Loucy (cell line): Measurements from ENCODE around the gene GTPBP1.

Experiments used
- H2AFZ ChIP-seq: fragments of 200-600 bp; sonication (generic); 2 replicates; pipeline ENCODE4 v1.6.0; 2016; ENCODE audit warnings: antibody characterized with exemption, mild to moderate bottlenecking, low read length, moderate library complexity
- H3F3A ChIP-seq: fragments of 200-600 bp; 2 replicates; pipeline ENCODE4 v1.6.0; 2016; ENCODE audit warnings: antibody characterized with exemption, low read depth, mild to moderate bottlenecking
- H3K27me3 ChIP-seq: fragments of 200-600 bp; sonication (generic); 2 replicates; pipeline ENCODE4 v1.6.1; 2014; ENCODE audit warnings: low read length, mild to moderate bottlenecking; ENCODE audit not compliant: insufficient read depth, poor library complexity, severe bottlenecking
- H3K36me3 ChIP-seq: fragments of 200-600 bp; sonication (generic); 2 replicates; pipeline ENCODE4 v1.6.1; 2016; ENCODE audit warnings: low read length; ENCODE audit not compliant: insufficient read depth
- H3K4me1 ChIP-seq: fragments of 200-600 bp; sonication (generic); 2 replicates; pipeline ENCODE4 v1.5.1; 2014; ENCODE audit warnings: low read length, mild to moderate bottlenecking; ENCODE audit not compliant: insufficient read depth, poor library complexity, severe bottlenecking
- H3K4me2 ChIP-seq: fragments of 200-600 bp; sonication (generic); 2 replicates; pipeline ENCODE4 v1.6.0; 2014; ENCODE audit warnings: antibody characterized with exemption, low read length, low read depth, mild to moderate bottlenecking; ENCODE audit not compliant: poor library complexity, severe bottlenecking
- H3K4me3 ChIP-seq: fragments of 200-600 bp; sonication (generic); 2 replicates; pipeline ENCODE4 v1.5.1; 2014; ENCODE audit warnings: low read length, mild to moderate bottlenecking, mixed read lengths; ENCODE audit not compliant: poor library complexity, severe bottlenecking
- H3K79me2 ChIP-seq: fragments of 200-600 bp; sonication (generic); 2 replicates; pipeline ENCODE4 v1.6.1; 2014; ENCODE audit warnings: low read length; ENCODE audit not compliant: insufficient read depth
- H3K9ac ChIP-seq: fragments of 200-600 bp; sonication (generic); 2 replicates; pipeline ENCODE4 v1.6.0; 2014; ENCODE audit warnings: mild to moderate bottlenecking, low read depth, low read length, moderate library complexity; ENCODE audit not compliant: poor library complexity, severe bottlenecking
- H3K9me2 ChIP-seq: fragments of 200-600 bp; sonication (generic); replicated peaks from 2 replicates; pipeline ENCODE4 v1.6.1; 2016; ENCODE audit warnings: low read depth, low read length, mixed read lengths
- H3K9me3 ChIP-seq: fragments of 200-600 bp; sonication (generic); 2 replicates; pipeline ENCODE4 v1.6.1; 2014; ENCODE audit warnings: mild to moderate bottlenecking, antibody characterized with exemption, low read length, low read depth; ENCODE audit not compliant: insufficient read depth
- H4K20me1 ChIP-seq: fragments of 200-600 bp; sonication (generic); 2 replicates; pipeline ENCODE4 v1.6.0; 2014; ENCODE audit warnings: antibody characterized with exemption, low read length, mild to moderate bottlenecking; ENCODE audit not compliant: insufficient read depth, poor library complexity, severe bottlenecking
- EZH2phosphoT487 ChIP-seq: fragments of 200-600 bp; IDR thresholded peaks from 2 replicates; pipeline ENCODE4 v1.6.1; 2018; ENCODE audit warnings: antibody characterized with exemption, mild to moderate bottlenecking, moderate library complexity, borderline replicate concordance
- TF ChIP-seq, protein P1 (sequence below): fragments of 200-600 bp; sonication (generic); conservative IDR thresholded peaks from 2 replicates; pipeline ENCODE4 v1.5.1; 2014; ENCODE audit warnings: mild to moderate bottlenecking, antibody characterized with exemption, low read length

The GTPBP1 gene

GRCh38 chr22:38684895-38685294 is 20.8 kb upstream of the GTPBP1 start:
- Histone ChIP-seq H3K4me1 (peaks cover 10% of the 10 kb centered on the region), H3K9me3 (no peaks in the 10 kb centered on the region), H3K4me3 (no peak overlapping the region), H4K20me1 (peaks cover 7% of the 10 kb centered on the region), H3K9ac (no peak overlapping the region), H3K4me2 (no peak overlapping the region), H3K9me2 (no peaks in the 10 kb centered on the region), H2AFZ (no peak overlapping the region), H3K36me3 (peaks cover 53% of the 10 kb centered on the region; the same call in 1 of the 2 replicates), H3K27me3 (no peaks in the 10 kb centered on the region), H3K79me2 (peaks cover 22% of the 10 kb centered on the region), H3F3A (no peaks in the 10 kb centered on the region)
- TF ChIP-seq, protein P1, sequence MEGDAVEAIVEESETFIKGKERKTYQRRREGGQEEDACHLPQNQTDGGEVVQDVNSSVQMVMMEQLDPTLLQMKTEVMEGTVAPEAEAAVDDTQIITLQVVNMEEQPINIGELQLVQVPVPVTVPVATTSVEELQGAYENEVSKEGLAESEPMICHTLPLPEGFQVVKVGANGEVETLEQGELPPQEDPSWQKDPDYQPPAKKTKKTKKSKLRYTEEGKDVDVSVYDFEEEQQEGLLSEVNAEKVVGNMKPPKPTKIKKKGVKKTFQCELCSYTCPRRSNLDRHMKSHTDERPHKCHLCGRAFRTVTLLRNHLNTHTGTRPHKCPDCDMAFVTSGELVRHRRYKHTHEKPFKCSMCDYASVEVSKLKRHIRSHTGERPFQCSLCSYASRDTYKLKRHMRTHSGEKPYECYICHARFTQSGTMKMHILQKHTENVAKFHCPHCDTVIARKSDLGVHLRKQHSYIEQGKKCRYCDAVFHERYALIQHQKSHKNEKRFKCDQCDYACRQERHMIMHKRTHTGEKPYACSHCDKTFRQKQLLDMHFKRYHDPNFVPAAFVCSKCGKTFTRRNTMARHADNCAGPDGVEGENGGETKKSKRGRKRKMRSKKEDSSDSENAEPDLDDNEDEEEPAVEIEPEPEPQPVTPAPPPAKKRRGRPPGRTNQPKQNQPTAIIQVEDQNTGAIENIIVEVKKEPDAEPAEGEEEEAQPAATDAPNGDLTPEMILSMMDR: no peak
- no peak for TF ChIP-seq EZH2phosphoT487

DNA sequence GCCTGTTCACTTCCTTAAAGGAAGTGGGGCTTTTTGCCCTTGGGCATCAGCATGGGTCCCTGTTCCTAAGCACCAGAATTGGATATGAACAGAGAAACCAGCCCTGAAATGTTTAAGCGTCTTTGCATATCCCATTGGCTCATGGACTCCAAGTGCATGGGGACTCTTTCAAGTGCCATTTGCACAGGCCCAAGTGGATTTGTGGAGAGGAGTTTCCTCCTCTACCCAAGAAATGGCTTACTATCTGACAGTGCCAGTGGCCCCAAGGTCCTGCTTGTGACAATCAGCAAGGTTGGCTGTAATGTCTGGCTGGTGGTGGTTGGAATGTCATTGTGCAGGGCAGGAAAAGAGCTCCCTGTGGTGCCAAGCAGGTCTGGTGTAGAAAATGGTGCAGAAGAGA is 20.0 kb upstream of the GTPBP1 start:
- Histone ChIP-seq H3F3A (no peaks in the 10 kb centered on the region), H3K9me3 (no peaks in the 10 kb centered on the region), H3K4me2 (no peak overlapping the region), H3K79me2 (peaks cover 25% of the 10 kb centered on the region), H3K9ac (no peak overlapping the region), H4K20me1 (peaks cover 7% of the 10 kb centered on the region), H3K27me3 (no peaks in the 10 kb centered on the region), H3K4me1 (peaks cover 10% of the 10 kb centered on the region), H3K36me3 (peaks cover 53% of the 10 kb centered on the region; the same call in 1 of the 2 replicates), H3K4me3 (no peak overlapping the region), H2AFZ (no peak overlapping the region), H3K9me2 (no peaks in the 10 kb centered on the region)
- TF ChIP-seq, protein P1: no peak

DNA sequence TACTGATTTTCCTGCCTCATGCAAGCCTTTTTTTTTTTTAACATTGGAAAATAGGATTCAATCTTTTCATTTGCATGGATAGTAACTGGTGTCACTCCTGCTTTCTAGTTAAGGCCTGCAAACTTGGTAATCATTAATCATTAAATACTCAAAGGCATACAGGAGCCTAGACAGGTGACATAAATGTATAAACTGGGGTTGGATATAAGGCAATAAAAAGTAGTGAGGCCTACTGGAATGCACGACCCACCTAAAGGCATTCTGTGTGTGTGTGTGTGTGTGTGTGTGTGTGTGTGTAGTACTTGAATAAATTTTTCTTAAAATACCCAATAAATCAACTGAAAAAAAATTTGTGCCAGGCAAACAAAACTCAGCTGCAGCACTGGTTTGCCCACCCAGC is 16.1 kb upstream of the GTPBP1 start:
- Histone ChIP-seq H4K20me1 (peaks cover 7% of the 10 kb centered on the region), H3K4me2 (no peak overlapping the region), H2AFZ (no peak overlapping the region), H3K9me3 (no peaks in the 10 kb centered on the region), H3K27me3 (no peaks in the 10 kb centered on the region), H3K36me3 (peaks cover 40% of the 10 kb centered on the region; the same call in 1 of the 2 replicates), H3K4me3 (no peak overlapping the region), H3K9me2 (no peaks in the 10 kb centered on the region), H3K4me1 (peaks cover 16% of the 10 kb centered on the region), H3K79me2 (peaks cover 27% of the 10 kb centered on the region; the same call in 1 of the 2 replicates), H3F3A (no peaks in the 10 kb centered on the region), H3K9ac (no peak overlapping the region)
- TF ChIP-seq EZH2phosphoT487: no peak
- TF ChIP-seq, protein P1: no peak
